Testis (tissue), 3 donors: ENCODE data around the gene CTBP2. TPM values are rescaled to one million over a fixed set of nuclear protein-coding genes. Genes with fewer than 3 reads are reported as not detected.

Experiments
- DNase-seq: peaks from one replicate; pipeline ENCODE4 v3.0.0-alpha.2; 2019
- H3K27ac ChIP-seq, 2 donors: fragments of 200-600 bp; sonication (generic); one replicate each; pipeline ENCODE4 v1.5.1; 2019
- H3K27me3 ChIP-seq: fragments of 200-600 bp; sonication (generic); one replicate; pipeline ENCODE4 v1.5.1; 2019
- H3K36me3 ChIP-seq: fragments of 200-600 bp; sonication (generic); one replicate; pipeline ENCODE4 v1.5.1; 2017; ENCODE audit warnings: low read depth; ENCODE audit errors: missing control alignments
- H3K4me1 ChIP-seq: fragments of 200-600 bp; sonication (generic); one replicate; pipeline ENCODE4 v1.5.1; 2019
- H3K4me3 ChIP-seq, 2 donors: fragments of 200-600 bp; sonication (generic); one replicate each; pipeline ENCODE4 v1.5.1; 2017 to 2019
- H3K9me3 ChIP-seq: fragments of 200-600 bp; sonication (generic); one replicate; pipeline ENCODE4 v1.5.1; 2017
- CTCF ChIP-seq, 3 experiments: fragments of 450-650 bp in 2 of 3; fragments of 200-600 bp in 1 of 3; sonication (generic) in 1 of 3; IDR thresholded peaks; one replicate each; pipeline ENCODE4 v1.5.1; 2016 to 2019; ENCODE audit warnings: antibody characterized with exemption in 3 of 3, mild to moderate bottlenecking in 2 of 3, moderate library complexity in 1 of 3
- POLR2A ChIP-seq: fragments of 450-650 bp; IDR thresholded peaks from one replicate; pipeline ENCODE4 v1.6.1; 2017; ENCODE audit warnings: antibody characterized with exemption, mild to moderate bottlenecking, moderate library complexity
- WGBS, 2 donors: methylation state at CpG; one replicate each; pipeline ENCODE4 v1.1.5; 2018; 5-methylcytosine and 5-hydroxymethylcytosine counted together
- intact Hi-C: fragments of 100-400 bp; cut with DNase I; formaldehyde crosslinking; loops from one replicate; pipeline ENCODE4 v1.15.1; 2023; ENCODE audit warnings: low total_unique reads
- polyA plus RNA-seq: library from polyadenylated mRNA; stranded (reverse); fragments of 350-450 nt; fragmentation: Illumina TruSeq; extraction: RNeasy Lipid Tissue Mini Kit (QIAGEN cat#74804); gene quantifications from one replicate; pipeline ENCODE4 v1.2.3, GENCODE V29; 2014; ENCODE audit warnings: low read depth, low replicate concordance; ENCODE audit not compliant: insufficient read depth
- total RNA-seq, 2 donors: library from RNA; depleted of rRNA; stranded (reverse); fragments of >200 nt; gene quantifications; one replicate each; pipeline ENCODE4 v1.2.3, GENCODE V29; 2016

Gene CTBP2
- total and polyA plus RNA-seq, 3 donors from 2014 or later: 44.7 to 79.5 (median 52.4) TPM

GRCh38 chr10:125115409-125115808, 45.0 kb downstream of the CTBP2 start:
- H3K4me3 ChIP-seq: no peak overlapping the region
- H3K27me3 ChIP-seq: no peaks in the 10 kb centered on the region
- intact Hi-C loops: no loop called here
- no peaks in the 10 kb centered on the region for H3K36me3 ChIP-seq
- no peak overlapping the region for H3K27ac ChIP-seq
- no peaks in the 10 kb centered on the region for H3K9me3 ChIP-seq
- DNase-seq: no peak
- TF ChIP-seq POLR2A (no peak), CTCF (IDR thresholded peaks at IDR 0.05) (no peak)
- H3K4me1 ChIP-seq: peaks cover 58% of the 10 kb centered on the region
- WGBS, 2 donors: 91 to 95% methylated on average over 5 of the region's 5 CpGs

DNA sequence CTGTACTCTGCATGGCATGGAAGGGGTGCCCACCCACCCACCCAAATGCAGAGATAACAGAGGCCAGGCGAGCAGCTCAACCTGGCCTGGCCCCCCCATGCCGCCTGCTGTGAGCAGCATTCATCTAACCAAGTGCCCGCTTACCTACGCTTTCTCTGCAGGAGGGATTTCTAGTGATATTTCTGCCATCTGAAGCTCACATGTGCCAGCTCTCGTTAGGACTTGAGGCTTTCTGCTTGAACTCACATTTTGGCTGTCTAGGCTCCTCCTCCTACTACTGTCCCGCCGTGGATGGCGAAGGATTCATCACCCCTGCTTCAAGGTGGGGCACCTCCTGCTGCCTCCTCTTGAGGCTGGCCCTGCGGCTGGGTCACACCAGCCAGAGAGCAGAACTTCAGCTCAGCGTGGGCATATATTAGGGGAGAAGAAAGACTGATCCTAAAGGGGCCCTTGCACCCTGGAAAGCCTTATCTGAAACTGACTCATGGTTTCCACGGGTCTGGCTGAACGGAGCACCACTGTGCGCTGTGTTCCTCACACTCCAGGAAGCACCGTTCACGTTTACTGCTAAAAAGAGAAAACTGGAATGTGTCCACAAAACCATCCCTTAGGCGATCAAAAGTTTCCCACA, 45.5 kb downstream of the CTBP2 start:
- H3K36me3 ChIP-seq: no peaks in the 10 kb centered on the region
- intact Hi-C loops: no loop called here
- H3K27ac ChIP-seq: no peak overlapping the region
- DNase-seq: no peak
- H3K27me3 ChIP-seq: no peaks in the 10 kb centered on the region
- TF ChIP-seq POLR2A (no peak), CTCF (IDR thresholded peaks at IDR 0.05) (no peak)
- no peak overlapping the region for H3K4me3 ChIP-seq
- WGBS, 2 donors: 65 to 73% methylated on average over 14 to 16 of the region's 16 CpGs
- peaks cover 53% of the 10 kb centered on the region for H3K4me1 ChIP-seq
- no peaks in the 10 kb centered on the region for H3K9me3 ChIP-seq

GRCh38 chr10:125113691-125114371, 46.5 kb downstream of the CTBP2 start:
- peak overlapping the region; percentile 21 to 51 for H3K27ac ChIP-seq
- TF ChIP-seq POLR2A (no peak), CTCF (IDR thresholded peaks at IDR 0.05) (no peak)
- intact Hi-C loops: no loop called here
- DNase-seq: peak; percentile 66
- H3K9me3 ChIP-seq: no peaks in the 10 kb centered on the region
- 38 to 51% methylated on average over 20 of the region's 20 CpGs for WGBS, 2 donors
- no peaks in the 10 kb centered on the region for H3K36me3 ChIP-seq
- H3K4me1 ChIP-seq: peaks cover 47% of the 10 kb centered on the region
- no peaks in the 10 kb centered on the region for H3K27me3 ChIP-seq
- no peak overlapping the region for H3K4me3 ChIP-seq

- intact Hi-C loops: no loop called here
- DNase-seq: no peak
- peaks cover 38% of the 10 kb centered on the region for H3K4me1 ChIP-seq
Measured at GRCh38 chr10:125112697-125113494, 47.5 kb downstream of the CTBP2 start.

More at GRCh38 chr10:125112697-125113494, 47.5 kb downstream of the CTBP2 start:
- no peaks in the 10 kb centered on the region for H3K36me3 ChIP-seq
- H3K27me3 ChIP-seq: no peaks in the 10 kb centered on the region
- H3K27ac ChIP-seq: peak overlapping the region; percentile 21 to 51
- no peak overlapping the region for H3K4me3 ChIP-seq
- WGBS, 2 donors: 70 to 71% methylated on average over 2 of the region's 2 CpGs
- no peak for TF ChIP-seq CTCF (IDR thresholded peaks at IDR 0.05)
- TF ChIP-seq POLR2A: no peak
- no peaks in the 10 kb centered on the region for H3K9me3 ChIP-seq
